Ureter (tissue), 1 donor: ENCODE results near the gene PIGB. TPM values are rescaled to one million over a fixed set of nuclear protein-coding genes. Genes with fewer than 3 reads are reported as not detected.
"Not testable (repeated sequence)": the region's sequence is repeated elsewhere in the genome, so short reads cannot be mapped to it uniquely, and the experiment has no call there.

Experiments
- DNase-seq: peaks from one replicate; pipeline ENCODE4 v3.0.0-alpha.2; 2020; ENCODE audit warnings: low spot score
- total RNA-seq: library from RNA; stranded (reverse); gene quantifications from one replicate; pipeline ENCODE4 v1.2.4, GENCODE V29; 2023
- donor health status: DM: yes; HTN: yes; CAD: no.

The PIGB gene
- total RNA-seq, 1 donor from 2014 or later = 23.0 TPM

DNA sequence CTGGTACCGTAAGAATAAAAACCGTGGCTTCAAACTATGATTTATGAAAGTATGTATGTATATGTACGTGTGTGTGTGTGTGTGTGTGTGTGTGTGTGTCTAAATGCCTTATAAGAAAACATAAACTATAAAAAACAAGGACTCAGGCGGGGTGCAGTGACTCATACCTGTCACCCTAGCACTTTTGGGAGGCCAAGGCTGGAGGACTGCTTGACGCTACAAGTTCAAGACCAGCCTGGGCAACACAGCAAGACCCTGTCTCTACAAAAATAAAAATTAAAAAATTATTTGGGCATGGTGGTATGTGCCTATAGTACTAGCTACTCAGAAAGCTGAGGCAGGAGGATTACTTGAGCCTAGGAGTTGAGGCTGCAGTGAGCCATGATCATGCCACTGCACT is 60.1 kb downstream of the PIGB start:
- DNase-seq = no peak

DNA sequence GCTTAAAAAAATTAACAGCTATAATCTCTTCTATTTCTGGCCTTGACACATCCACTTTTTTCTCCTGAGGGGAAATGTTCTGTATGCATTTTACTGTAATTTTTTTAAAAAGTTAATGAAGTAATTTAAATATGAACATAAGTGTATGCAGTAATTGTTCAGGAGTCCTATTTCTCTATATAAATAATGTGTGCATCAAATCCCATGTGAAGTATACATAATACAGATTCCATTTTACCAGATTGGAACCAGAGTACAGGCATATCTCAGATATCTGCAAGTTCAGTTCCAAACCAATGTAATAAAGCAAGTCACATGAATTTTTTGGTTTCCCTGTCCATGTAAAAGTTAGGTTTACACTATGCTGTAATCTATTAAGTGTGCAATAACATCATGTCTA is 62.6 kb downstream of the PIGB start:
- no peak for DNase-seq

DNA sequence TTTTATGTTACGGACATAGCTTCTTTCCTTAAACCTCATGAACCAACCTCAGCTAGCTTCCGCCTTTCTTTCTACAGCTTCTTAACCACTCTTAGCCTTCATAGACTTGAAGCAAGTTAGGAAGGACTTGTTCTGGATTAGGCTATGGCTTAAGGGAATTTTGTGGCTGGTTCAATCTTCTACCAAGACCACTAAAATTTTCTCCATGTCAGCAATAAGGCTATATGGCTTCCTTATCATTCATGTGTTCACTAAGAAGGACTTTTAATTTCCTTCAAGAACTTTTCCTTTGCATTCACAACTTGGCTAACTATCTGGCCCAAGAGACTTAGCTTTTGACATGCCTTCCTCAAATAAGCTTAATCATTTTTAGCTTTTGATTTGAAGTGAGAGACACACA is 64.7 kb downstream of the PIGB start:
- no peak for DNase-seq

DNA sequence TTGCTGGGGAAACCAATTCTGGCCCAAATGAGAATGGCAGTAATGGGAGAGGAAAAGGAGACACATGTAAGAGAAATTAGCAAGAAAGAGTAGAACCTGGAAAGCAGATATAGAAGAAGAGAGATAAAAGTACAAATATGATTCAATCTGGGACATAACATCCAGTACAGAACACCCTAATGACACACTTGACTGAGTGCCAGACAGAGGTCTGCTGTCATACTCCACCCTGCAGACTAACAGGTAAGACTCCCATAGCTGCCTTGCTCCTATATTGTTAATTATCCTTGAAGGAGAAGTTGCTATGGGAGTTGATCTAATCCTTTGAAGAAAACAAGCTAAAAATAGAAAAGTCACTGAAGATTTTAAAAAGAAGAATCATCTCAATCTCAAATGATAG is 68.0 kb downstream of the PIGB start:
- no peak for DNase-seq

DNA sequence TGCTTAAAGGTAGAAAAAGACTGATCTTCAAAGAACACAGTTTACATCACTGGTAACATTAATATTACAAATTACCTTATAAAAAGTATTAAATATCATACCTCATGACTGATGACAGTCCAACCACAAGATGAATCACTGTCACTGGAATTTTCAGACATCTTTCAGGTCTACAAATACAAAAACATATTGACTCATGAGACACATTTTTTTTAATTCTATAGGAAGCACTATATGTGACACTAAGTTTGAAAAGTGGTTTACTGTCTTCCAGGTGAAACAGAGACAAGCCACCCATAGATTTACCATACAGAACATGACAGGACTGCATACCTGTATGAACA is 70.2 kb downstream of the PIGB start:
- DNase-seq = no peak

DNA sequence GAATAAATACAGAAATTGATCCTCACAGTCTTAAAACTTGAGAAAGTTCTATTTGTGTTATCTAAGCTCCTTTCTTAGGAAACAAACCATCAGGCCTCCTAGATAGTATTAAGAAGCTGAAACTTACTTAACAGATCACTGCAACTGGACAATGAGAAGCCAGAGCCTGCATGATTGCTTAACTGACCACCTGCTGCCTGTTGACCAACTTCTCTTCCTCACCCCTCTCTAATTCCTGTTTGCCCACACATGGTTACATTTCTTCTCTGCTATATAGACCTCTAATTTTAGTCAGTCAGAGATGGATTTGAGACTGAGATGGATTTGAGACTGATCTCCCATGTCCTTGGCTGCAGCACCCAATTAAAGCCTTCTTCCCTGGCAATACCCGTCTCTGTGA is 75.7 kb downstream of the PIGB start:
- no peak for DNase-seq

DNA sequence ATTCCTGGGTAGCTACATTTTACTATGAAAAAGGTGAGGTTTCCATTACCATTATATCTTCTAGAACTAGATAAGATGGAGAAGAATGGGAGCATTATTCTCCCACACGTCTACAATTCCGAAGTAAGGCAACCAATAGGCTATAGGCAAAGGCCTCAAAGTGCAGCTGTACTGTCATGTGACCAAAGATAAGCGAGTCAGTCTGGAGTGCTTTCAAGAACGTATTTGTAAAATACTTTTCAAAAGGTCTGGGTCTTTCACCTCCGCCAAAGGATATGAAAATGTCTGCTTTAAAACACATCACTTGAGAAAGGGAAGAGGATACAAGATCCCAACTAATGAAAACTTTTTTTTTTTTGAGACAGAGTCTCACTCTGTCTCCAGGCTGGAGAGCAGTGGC is 79.2 kb downstream of the PIGB start:
- DNase-seq = no peak

DNA sequence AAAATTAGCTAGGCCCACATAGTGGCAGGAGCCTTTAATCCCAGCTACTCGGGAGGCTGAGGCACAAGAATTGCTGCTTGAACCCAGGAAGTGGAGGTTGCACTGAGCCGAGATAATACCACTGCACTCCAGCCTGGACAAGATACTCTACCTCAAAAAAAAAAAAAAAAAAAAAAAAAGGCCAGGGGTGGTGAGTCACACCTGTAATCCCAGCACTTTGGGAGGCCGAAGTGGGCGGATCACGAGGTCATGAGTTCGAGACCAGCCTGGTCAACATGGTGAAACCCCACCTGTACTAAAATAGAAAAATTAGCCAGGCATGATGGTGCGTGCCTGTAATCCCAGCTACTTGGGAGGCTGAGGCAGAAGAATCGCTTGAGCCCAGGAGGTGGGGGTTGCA is 81.0 kb downstream of the PIGB start:
- not testable (repeated sequence) for DNase-seq

DNA sequence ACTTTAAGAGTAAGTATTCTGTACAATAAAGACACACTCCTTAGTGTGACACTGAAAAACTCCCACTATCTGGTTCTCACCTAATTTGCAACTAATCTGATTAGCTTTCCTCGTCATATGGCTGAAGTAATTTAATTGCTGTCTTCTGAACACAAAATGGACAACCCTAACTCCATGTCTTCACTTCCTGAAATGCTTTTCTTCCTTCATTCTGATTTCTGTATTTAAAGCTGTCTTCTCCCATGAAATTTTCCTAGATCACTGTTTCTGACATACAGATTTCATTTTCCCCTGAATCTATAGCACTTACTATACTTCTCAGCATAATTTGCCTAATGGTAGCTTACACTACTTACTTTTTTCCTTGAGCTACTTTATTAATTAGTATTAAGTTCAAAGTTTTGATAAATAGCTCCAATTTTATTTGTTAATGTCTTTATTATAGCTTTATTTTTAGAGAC is 82.8 kb downstream of the PIGB start:
- DNase-seq = no peak

DNA sequence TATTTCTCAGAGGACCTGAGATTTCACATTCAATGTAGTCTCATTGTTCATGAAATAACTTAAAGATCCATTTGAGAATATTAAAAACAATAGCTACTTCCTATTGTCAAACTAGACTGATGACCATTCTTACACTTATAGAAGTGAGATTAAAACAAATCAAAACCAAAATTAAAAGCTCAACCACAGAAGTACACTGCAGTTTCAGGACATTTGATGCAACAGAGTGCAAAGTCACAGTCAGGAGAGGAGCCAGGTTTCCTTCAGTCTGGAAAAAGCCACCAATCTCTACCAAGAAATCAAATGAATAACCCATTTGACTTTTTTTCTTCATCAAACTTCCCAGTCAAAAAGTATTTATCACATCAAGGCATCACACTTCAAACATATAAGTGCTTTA is 83.7 kb downstream of the PIGB start:
- no peak for DNase-seq

DNA sequence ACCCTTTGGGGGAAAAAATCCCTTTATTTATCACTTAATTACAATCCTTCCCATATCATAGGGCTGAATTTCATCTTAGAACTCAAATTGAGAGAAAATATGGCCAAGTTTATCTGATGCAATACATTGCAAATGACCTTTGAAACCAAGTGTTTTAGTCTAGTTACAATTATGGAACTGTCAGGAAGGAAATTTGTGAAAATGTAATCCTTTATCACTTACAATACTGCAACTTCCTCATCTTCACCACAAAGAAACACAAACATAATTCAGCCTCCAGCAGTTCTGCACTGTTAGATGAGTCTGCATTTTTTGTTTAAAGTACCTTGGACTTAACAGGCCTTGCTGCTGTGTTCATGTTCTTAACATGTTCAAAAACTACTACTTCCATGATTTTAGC is 84.5 kb downstream of the PIGB start:
- no peak for DNase-seq

Other genes with a start within 250 kb of the PIGB start
- 62.2 TPM for gene RSL24D1, start 122.3 kb upstream of the PIGB start, total RNA-seq
- gene RAB27A, start 29.4 kb upstream of the PIGB start, total RNA-seq = 29.0 TPM
- gene PIGBOS1, start 99 bp upstream of the PIGB start, total RNA-seq = 9.9 TPM
- gene CCPG1, start 89.1 kb downstream of the PIGB start, total RNA-seq = 60.7 TPM
- 3.0 TPM for gene PIERCE2, start 89.3 kb downstream of the PIGB start, total RNA-seq
- 5.3 TPM for gene DNAAF4, start 189.0 kb downstream of the PIGB start, total RNA-seq